ENCODE results near the gene C10orf90. TPM values are rescaled to one million over a fixed set of nuclear protein-coding genes. Genes with fewer than 3 reads are reported as not detected.

The C10orf90 gene
- total and polyA plus RNA-seq, 9 donors: not detected

DNA sequence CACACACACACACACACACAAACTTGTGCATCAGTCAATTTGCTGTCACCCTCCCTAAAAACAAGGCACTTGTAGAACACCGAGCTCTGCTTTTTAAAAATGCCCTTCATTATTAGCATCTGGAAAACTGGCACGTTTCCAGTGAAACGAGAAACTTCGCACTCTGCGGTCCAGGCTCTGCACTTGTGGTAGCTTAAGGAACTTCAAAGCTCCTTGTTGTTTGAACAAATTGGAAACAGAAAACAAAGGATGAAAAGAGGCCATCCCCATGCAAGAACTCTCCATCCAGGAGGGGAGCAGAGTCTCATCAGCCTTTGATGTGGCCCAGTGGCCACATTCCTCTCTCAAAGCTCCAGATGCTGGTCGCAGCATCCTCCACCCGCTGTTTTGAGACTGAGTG is 105.1 kb downstream of the C10orf90 start:
- H3K4me1 ChIP-seq (ENCODE audit: insufficient read depth): peaks cover 1% of the 10 kb centered on the region
- no peaks in the 10 kb centered on the region for H3K27me3 ChIP-seq
- intact Hi-C loops (cut with DNase I): no loop called here
- no peak for DNase-seq
- no peaks in the 10 kb centered on the region for H3K9me3 ChIP-seq
- H3K4me3 ChIP-seq: no peak overlapping the region
- WGBS, 3 donors: 39 to 54% (median 40%) methylated on average over 7 of the region's 7 CpGs
- no peak overlapping the region for H3K27ac ChIP-seq
- no peaks in the 10 kb centered on the region for H3K36me3 ChIP-seq
- TF ChIP-seq POLR2A (IDR thresholded peaks at IDR 0.05) (no peak), EP300 (IDR thresholded peaks at IDR 0.05) (no peak)
- TF ChIP-seq, protein P1, sequence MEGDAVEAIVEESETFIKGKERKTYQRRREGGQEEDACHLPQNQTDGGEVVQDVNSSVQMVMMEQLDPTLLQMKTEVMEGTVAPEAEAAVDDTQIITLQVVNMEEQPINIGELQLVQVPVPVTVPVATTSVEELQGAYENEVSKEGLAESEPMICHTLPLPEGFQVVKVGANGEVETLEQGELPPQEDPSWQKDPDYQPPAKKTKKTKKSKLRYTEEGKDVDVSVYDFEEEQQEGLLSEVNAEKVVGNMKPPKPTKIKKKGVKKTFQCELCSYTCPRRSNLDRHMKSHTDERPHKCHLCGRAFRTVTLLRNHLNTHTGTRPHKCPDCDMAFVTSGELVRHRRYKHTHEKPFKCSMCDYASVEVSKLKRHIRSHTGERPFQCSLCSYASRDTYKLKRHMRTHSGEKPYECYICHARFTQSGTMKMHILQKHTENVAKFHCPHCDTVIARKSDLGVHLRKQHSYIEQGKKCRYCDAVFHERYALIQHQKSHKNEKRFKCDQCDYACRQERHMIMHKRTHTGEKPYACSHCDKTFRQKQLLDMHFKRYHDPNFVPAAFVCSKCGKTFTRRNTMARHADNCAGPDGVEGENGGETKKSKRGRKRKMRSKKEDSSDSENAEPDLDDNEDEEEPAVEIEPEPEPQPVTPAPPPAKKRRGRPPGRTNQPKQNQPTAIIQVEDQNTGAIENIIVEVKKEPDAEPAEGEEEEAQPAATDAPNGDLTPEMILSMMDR (IDR thresholded peaks at IDR 0.05): no peak

DNA sequence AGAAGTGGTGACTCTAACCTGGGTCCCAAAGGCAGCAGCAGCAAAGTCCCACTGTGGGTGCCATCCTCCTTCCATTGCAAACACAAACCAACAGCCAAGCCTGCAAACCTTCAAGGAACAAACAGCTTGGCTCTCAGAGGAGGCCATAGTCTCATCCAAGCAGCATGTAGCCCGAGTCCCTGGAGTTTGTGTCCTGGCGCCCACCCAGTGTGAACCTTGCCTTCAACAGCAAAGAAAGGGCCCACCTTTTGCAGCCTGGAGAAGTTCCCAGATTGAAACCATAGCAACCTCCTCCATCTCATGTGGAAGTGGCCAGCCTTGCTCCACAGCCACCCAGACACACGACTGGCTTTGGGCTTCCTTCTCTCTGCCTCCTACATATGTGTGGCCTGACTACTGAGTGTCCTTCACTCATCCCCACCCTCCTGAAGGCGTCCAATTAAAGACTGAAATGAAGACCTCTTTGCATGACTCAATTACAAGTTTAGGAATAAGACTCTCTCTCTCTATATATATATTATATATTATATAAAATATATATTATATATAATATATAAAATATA is 106.1 kb downstream of the C10orf90 start:
- intact Hi-C loops (cut with DNase I): no loop called here
- no peak for DNase-seq
- 62 to 65% (median 65%) methylated on average over 4 of the region's 4 CpGs for WGBS, 3 donors
- no peak overlapping the region for H3K4me3 ChIP-seq
- no peak overlapping the region for H3K27ac ChIP-seq
- no peaks in the 10 kb centered on the region for H3K9me3 ChIP-seq
- peaks cover 1% of the 10 kb centered on the region for H3K4me1 ChIP-seq (ENCODE audit: insufficient read depth)
- H3K27me3 ChIP-seq: no peaks in the 10 kb centered on the region
- H3K36me3 ChIP-seq: no peaks in the 10 kb centered on the region
- TF ChIP-seq, protein P1 (IDR thresholded peaks at IDR 0.05): no peak
- no peak for TF ChIP-seq POLR2A (IDR thresholded peaks at IDR 0.05)
- no peak for TF ChIP-seq EP300 (IDR thresholded peaks at IDR 0.05)

DNA sequence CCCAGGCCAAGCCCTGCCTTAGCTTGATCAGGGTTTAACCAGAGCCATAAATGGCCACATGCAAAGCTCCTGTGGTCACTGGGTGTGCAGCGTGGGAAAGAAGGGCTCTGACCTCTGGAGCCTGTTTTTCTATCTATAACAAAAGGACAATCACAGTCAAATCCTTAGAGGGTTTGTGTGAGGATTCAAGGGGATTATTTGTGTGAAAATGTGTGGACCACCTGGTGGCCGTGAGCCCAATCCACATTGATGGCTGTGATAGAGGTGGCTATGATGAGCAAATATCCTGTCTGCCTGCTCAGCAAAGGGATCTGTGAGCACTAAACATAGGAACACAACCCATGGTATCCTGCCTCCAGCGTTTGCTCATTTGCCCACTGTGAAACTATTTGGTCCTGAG is 107.1 kb downstream of the C10orf90 start:
- Histone ChIP-seq H3K27me3 (no peaks in the 10 kb centered on the region), H3K4me1 (ENCODE audit: insufficient read depth) (peaks cover 1% of the 10 kb centered on the region), H3K36me3 (no peaks in the 10 kb centered on the region), H3K27ac (no peak overlapping the region), H3K9me3 (no peaks in the 10 kb centered on the region), H3K4me3 (no peak overlapping the region)
- intact Hi-C loops (cut with DNase I): no loop called here
- TF ChIP-seq POLR2A (IDR thresholded peaks at IDR 0.05) (no peak), EP300 (IDR thresholded peaks at IDR 0.05) (no peak)
- 78 to 91% (median 90%) methylated on average over 3 of the region's 3 CpGs for WGBS, 3 donors
- DNase-seq: no peak

DNA sequence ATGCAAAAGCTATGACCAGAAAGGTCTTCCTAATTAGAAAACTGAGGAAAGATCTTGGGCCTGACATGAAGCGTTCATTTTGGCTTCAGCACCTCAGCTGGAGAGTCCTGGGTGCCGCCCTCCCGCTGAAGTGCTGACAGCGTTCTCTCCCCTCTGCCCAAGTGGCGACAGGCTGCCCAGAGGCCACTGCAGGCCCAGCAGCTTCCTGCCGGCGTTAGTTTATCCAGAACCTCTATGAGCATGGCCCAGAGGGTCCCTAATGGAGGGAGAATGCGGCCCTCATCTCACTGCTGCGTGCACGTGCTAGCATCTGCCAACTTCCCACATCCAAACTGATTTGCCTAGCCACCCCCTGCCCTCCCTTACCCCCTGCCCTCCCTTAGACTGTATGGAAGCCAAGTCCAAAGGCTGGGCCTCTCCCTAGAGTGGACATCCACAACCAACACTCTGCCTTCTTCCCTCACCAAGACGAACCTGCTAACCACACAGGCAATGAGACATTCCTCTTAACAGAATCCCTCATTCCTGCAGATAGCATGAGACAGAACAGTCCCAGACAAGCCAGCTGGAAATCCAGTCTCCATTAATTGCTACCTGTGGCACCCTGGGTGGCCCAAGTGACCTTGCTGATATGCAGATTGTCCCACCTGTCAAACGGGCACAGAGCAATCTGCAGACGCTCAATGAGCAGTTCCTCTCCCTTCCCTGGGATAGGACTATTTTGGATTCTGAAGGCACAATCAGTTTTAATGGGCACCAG is 108.4 kb downstream of the C10orf90 start:
- WGBS, 3 donors: 74 to 81% (median 77%) methylated on average over 13 of the region's 13 CpGs
- intact Hi-C loops (cut with DNase I): no loop called here
- Histone ChIP-seq H3K36me3 (no peaks in the 10 kb centered on the region), H3K27me3 (no peaks in the 10 kb centered on the region), H3K4me3 (no peak overlapping the region), H3K9me3 (no peaks in the 10 kb centered on the region), H3K27ac (no peak overlapping the region), H3K4me1 (ENCODE audit: insufficient read depth) (peaks cover 1% of the 10 kb centered on the region)
- TF ChIP-seq, protein P1 (IDR thresholded peaks at IDR 0.05): no peak
- TF ChIP-seq EP300 (IDR thresholded peaks at IDR 0.05) (no peak), POLR2A (IDR thresholded peaks at IDR 0.05) (no peak)
- no peak for DNase-seq

DNA sequence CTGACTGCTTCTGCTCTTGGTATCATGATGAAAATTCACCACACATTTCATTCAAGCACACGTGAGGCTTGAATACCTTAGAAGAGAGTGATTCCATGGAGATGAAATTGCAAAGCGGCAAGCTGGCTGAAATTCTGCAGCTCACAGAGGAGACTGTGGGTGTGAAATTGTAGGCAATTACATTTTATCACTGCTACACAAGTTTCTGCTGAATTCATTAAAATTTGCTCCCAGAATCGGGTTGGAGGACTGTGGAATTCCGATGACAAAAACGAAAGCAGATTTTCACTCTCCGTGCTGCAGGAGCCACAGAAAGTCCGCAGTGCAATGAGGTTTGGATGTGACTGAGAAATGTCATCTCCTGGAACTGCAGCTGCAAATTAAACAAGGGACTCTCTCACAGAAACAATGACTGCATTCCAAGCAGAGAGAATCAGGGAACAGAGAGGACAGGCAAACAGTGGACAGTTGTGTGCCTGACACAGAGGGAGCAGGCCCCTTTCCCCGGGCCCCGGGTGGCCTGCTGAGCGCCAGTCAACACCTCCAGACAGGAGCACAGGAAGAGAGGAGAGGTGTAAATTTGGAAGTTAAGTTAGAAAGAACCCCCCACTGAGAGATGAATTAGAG is 109.1 kb downstream of the C10orf90 start:
- 23 to 28% (median 25%) methylated on average over 10 of the region's 10 CpGs for WGBS, 3 donors
- Histone ChIP-seq H3K4me1 (ENCODE audit: insufficient read depth) (peaks cover 1% of the 10 kb centered on the region), H3K27me3 (no peaks in the 10 kb centered on the region), H3K9me3 (no peaks in the 10 kb centered on the region), H3K36me3 (no peaks in the 10 kb centered on the region), H3K27ac (no peak overlapping the region), H3K4me3 (no peak overlapping the region)
- TF ChIP-seq EP300 (IDR thresholded peaks at IDR 0.05) (no peak), POLR2A (IDR thresholded peaks at IDR 0.05) (no peak)
- TF ChIP-seq, protein P1 (IDR thresholded peaks at IDR 0.05): no peak
- intact Hi-C loops (cut with DNase I): no loop called here
- DNase-seq: no peak

Measured in ovary (tissue), 9 donors.